ENCODE measurements around the gene STON2. TPM values are rescaled to one million over a fixed set of nuclear protein-coding genes. Genes with fewer than 3 reads are reported as not detected.
"Not testable (repeated sequence)": the region's sequence is repeated elsewhere in the genome, so short reads cannot be mapped to it uniquely, and the experiment has no call there.

Gene STON2
- total RNA-seq, 1 donor from 2014 or later = 6.3 TPM

DNA sequence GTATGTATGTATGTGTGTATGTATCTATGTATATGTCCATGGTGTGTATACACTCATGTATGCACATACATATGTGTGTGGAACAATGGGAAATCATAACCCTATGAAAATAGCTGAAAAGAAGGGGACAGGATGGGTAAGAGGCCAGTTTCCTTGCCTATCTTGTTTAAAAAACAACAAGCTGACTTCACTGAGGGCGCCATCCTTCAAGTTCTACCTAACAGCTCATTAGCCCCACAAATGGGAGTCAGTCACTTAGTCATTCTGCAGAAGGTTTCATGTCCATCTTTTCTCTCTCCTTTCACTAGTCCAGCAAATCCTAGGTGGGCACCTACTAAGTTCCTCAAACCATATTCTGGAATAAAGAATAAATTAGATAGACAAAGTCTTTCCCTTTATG, 14.7 kb downstream of the STON2 start:
- ATAC-seq (no peak), DNase-seq (ENCODE audit: low spot score) (no peak)

GRCh38 chr14:81384900-81385299, 15.2 kb downstream of the STON2 start:
- ATAC-seq (peak; percentile 33), DNase-seq (ENCODE audit: low spot score) (no peak)

- ATAC-seq = no peak
- no peak for DNase-seq (ENCODE audit: low spot score)
Observed at GRCh38 chr14:81382517-81383225, 17.5 kb downstream of the STON2 start.

GRCh38 chr14:81380009-81380408, 20.1 kb downstream of the STON2 start:
- not testable (repeated sequence) for DNase-seq (ENCODE audit: low spot score); ATAC-seq

- ATAC-seq (no peak), DNase-seq (ENCODE audit: low spot score) (no peak)
Observed at GRCh38 chr14:81371802-81372201, 28.3 kb downstream of the STON2 start.

DNA sequence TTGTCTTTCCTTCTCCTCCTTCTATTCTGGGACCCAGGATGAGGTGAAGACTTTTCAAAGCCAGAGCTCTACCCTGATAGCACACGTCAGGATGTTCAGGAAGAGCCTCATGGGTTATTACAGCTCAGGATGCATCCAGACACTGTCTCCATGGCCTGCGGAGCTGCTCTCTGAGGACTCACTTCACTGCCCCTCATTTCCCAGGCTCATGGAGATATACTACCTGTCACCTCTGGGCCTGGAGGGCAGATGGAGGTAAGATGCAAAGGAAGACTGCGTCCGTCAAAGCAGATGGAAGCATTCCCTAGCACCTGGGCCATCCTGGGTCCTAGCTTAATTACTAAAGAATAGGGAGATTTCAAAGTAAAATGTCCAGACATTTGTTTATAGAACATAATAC, 32.6 kb downstream of the STON2 start:
- no peak for ATAC-seq
- no peak for DNase-seq (ENCODE audit: low spot score)

GRCh38 chr14:81366884-81367283, 33.2 kb downstream of the STON2 start:
- ATAC-seq (no peak), DNase-seq (ENCODE audit: low spot score) (no peak)

GRCh38 chr14:81366214-81366613, 33.9 kb downstream of the STON2 start:
- DNase-seq (ENCODE audit: low spot score) = no peak
- no peak for ATAC-seq

GRCh38 chr14:81363746-81364378, 36.3 kb downstream of the STON2 start:
- DNase-seq (ENCODE audit: low spot score) = no peak
- no peak for ATAC-seq

DNA sequence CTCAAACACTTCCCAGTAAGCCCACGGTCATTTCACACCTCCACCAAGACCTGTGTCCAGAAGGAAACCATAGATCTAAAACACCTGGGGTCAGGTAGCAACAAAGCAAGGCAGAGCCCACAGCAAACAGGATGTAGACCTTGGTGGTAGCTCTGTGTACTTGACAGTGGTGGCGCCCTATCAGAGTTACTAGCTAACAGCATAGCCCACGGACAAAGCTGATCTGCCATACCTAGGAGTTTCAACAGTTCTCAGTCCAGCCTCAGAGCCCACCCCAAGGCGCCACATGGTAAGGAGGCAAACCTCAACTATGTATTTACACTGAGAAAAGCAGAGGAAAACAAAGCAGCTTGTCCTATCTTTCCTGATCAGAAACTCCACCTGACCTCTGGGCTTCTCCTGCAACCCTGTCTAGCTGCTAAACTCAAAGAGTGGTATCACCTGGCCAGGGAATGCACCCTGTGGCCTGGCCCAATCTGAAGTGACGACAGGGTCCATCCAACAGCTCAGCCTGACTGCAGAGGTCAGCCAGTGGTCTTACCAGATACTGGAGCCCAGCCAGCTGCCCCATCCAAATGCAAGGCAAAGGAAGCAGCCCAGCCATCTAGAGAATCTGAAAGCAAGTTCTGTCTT, 46.3 kb downstream of the STON2 start:
- ATAC-seq (no peak), DNase-seq (ENCODE audit: low spot score) (no peak)

GRCh38 chr14:81352413-81352812, 47.7 kb downstream of the STON2 start:
- ATAC-seq = no peak
- no peak for DNase-seq (ENCODE audit: low spot score)

- DNase-seq (ENCODE audit: low spot score) (no peak), ATAC-seq (no peak)
Observed at GRCh38 chr14:81351205-81351604, 48.9 kb downstream of the STON2 start.

DNA sequence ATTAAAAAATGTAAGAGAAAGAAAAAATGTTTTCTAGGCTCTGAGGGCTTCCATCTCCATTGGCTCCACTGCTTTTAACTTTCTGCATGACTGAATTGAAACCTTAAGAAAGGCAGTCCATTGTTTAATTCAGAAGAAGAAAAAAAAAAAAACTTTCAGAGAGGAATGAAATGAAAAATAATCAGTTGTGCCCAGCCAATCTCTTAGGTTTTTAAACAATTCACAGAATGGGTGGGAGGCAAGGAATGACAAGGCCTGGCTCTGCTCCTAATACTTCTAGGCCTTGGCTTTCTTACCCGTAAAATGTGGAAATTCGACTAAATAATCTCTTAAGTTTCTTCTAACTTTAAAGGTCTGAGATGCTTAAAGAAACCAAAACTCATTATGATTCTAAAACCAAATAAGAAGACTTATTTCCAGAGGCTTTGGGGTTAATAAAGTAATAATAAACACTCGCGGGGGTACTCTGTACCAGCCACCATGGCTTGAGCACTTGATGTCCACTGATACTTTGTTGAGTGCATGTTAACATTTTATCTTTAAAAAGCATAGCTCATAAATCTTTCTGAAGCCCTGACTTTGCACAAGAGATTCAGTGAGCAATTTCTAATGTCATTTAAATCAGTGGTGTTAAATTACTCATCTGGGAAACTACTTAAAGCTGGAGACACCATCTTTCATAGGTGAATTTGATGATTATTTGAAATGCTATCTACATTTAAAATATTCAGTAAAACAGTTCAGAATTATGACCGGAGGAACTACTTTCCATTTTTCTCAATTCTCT, 49.6 kb downstream of the STON2 start:
- DNase-seq (ENCODE audit: low spot score) = no peak
- ATAC-seq = no peak

- ATAC-seq = no peak
- no peak for DNase-seq (ENCODE audit: low spot score)
Observed at GRCh38 chr14:81348061-81348460, 52.1 kb downstream of the STON2 start.

GRCh38 chr14:81345781-81346180, 54.3 kb downstream of the STON2 start:
- DNase-seq (ENCODE audit: low spot score) = no peak
- ATAC-seq = no peak

DNA sequence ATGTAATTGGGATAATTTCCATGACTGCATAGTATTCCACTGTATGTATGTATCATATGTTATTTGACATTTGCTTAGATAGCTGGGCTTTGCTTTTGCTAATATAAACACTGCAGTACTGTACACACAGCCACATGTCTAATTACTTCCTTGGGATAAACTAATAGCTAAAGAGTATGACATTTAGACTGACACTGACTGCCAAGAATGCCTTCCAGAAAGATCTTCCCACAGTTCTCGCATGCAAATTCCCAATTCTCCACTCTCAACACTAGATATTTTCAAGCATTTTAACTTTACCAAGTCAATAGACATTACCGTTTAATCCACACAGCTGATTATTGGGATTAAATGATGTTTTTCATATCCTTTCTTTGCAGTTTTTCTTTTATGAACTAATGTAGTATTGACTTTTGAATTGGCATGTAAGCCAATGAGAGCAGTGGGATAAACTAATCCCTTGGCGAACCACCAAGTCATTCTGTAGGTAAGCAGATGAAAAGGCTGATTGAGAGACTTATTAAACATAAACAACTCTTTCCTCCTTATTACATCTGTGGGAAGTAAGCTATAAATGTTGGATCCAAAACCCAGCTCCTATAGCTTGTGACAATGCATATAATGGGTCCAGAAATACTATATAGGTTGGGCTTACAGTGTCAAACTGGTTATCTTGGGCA, 55.5 kb downstream of the STON2 start:
- DNase-seq (ENCODE audit: low spot score) (no peak), ATAC-seq (no peak)

DNA sequence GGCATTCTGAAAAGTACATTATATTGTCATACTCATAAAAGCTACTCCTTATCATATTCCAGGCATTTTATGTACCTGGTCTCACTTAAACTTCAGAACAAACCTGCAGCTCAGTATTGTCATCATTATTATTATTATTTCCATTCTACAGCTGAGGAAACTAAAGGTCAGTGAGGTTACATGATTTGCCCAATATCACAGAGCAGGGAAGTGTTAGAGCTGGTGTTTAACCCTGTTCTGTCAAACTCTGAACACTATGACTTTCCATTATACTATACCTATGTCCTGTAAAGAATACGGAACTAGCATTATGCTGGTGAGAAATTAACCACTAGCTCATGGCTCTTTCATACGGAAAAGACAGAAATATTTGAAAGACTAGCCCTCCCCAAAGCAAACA, 56.4 kb downstream of the STON2 start:
- DNase-seq (ENCODE audit: low spot score) (no peak), ATAC-seq (no peak)

- no peak for ATAC-seq
- DNase-seq (ENCODE audit: low spot score) = no peak
Observed at GRCh38 chr14:81342850-81343580, 57.1 kb downstream of the STON2 start.

- DNase-seq (ENCODE audit: low spot score) = no peak
- no peak for ATAC-seq
Observed at GRCh38 chr14:81341781-81342180, 58.3 kb downstream of the STON2 start.

- no peak for DNase-seq (ENCODE audit: low spot score)
- ATAC-seq = no peak
Observed at GRCh38 chr14:81341370-81341769, 58.8 kb downstream of the STON2 start.

Measured in left lobe of liver (tissue), 2 donors.